Natural killer cell (primary cell): ENCODE data around the gene CMIP. TPM values are rescaled to one million over a fixed set of nuclear protein-coding genes. Genes with fewer than 3 reads are reported as not detected.
A peak's percentile ranks its signal among the peaks of the same experiment; 100 is the strongest.

Source experiments
- ATAC-seq, 3 donors: fragments of 150-1000 bp in 2 of 3; fragments of 200-7000 bp in 1 of 3; cut with Tn5 transposase; 1 replicate in 1 of 3; 2 replicates in 2 of 3; pipeline ENCODE4 v1.10.0; 2021; ENCODE audit warnings: mild to moderate bottlenecking in 2 of 3, moderate library complexity in 2 of 3
- DNase-seq, 2 donors: peaks; one replicate each; pipeline versions ENCODE4 v3.0.0 to v3.0.0-alpha.2; 2013 to 2021; ENCODE audit warnings: mixed read lengths in 1 of 2
- H3K27ac ChIP-seq: one replicate; pipeline ENCODE4 v1.5.1; 2013; ENCODE audit warnings: mild to moderate bottlenecking, low read length
- H3K27me3 ChIP-seq: one replicate; pipeline ENCODE4 v1.6.1; 2013; ENCODE audit warnings: low read length; ENCODE audit not compliant: control insufficient read depth, insufficient read depth
- H3K36me3 ChIP-seq: one replicate; pipeline ENCODE4 v1.6.1; 2013; ENCODE audit warnings: low read length; ENCODE audit not compliant: control insufficient read depth, insufficient read depth
- H3K4me1 ChIP-seq: one replicate; pipeline ENCODE4 v1.6.1; 2013; ENCODE audit warnings: low read length; ENCODE audit not compliant: control insufficient read depth, insufficient read depth
- H3K4me3 ChIP-seq: one replicate; pipeline ENCODE4 v1.5.1; 2013; ENCODE audit warnings: low read length
- H3K9me3 ChIP-seq: one replicate; pipeline ENCODE4 v1.6.1; 2013; ENCODE audit warnings: low read length; ENCODE audit not compliant: control insufficient read depth, insufficient read depth
- H3K27ac Mint-ChIP-seq, 2 donors: one replicate each; pipeline ENCODE4 v1.8.0; 2022; ENCODE audit warnings: mild to moderate bottlenecking in 2 of 2, mixed read lengths in 2 of 2, moderate library complexity in 1 of 2
- H3K27me3 Mint-ChIP-seq, 2 donors: one replicate each; pipeline ENCODE4 v1.8.0; 2022; ENCODE audit warnings: low read depth in 2 of 2, mixed read lengths in 2 of 2
- H3K36me3 Mint-ChIP-seq: one replicate; pipeline ENCODE4 v1.8.0; 2022; ENCODE audit warnings: mixed read lengths
- H3K4me1 Mint-ChIP-seq, 2 donors: one replicate each; pipeline ENCODE4 v1.8.0; 2022; ENCODE audit warnings: mixed read lengths in 2 of 2
- H3K4me3 Mint-ChIP-seq: one replicate; pipeline ENCODE4 v1.8.0; 2022; ENCODE audit warnings: mild to moderate bottlenecking, moderate library complexity, mixed read lengths
- H3K9me3 Mint-ChIP-seq, 2 donors: one replicate each; pipeline ENCODE4 v1.8.0; 2022; ENCODE audit warnings: mixed read lengths in 2 of 2
- WGBS: methylation state at CpG from one replicate; pipeline ENCODE4 v1.1.7; 2013; ENCODE audit warnings: missing lambda C conversion rate; ENCODE audit not compliant: insufficient coverage; 5-methylcytosine and 5-hydroxymethylcytosine counted together
- intact Hi-C: fragments of 100-400 bp; cut with micrococcal nuclease; formaldehyde crosslinking; loops from one replicate; pipeline ENCODE4 v1.14.2; 2022
- total RNA-seq, 4 donors: library from RNA; stranded (reverse); fragments of 120-200 nt in 1 of 4; gene quantifications; one replicate each; pipeline versions ENCODE4 v1.2.3 to v1.2.4, GENCODE V29; 2013 to 2022
- TF ChIP-seq, protein P1 (sequence below): fragments of 200-600 bp; IDR thresholded peaks from one replicate; pipeline ENCODE4 v1.8.0; 2022; ENCODE audit warnings: antibody characterized with exemption

CMIP gene
- total RNA-seq, 3 donors from 2014 or later (not counting 1 experiment from before 2014, with no cell fraction given): 88.2 to 115 (median 91.5) TPM

DNA sequence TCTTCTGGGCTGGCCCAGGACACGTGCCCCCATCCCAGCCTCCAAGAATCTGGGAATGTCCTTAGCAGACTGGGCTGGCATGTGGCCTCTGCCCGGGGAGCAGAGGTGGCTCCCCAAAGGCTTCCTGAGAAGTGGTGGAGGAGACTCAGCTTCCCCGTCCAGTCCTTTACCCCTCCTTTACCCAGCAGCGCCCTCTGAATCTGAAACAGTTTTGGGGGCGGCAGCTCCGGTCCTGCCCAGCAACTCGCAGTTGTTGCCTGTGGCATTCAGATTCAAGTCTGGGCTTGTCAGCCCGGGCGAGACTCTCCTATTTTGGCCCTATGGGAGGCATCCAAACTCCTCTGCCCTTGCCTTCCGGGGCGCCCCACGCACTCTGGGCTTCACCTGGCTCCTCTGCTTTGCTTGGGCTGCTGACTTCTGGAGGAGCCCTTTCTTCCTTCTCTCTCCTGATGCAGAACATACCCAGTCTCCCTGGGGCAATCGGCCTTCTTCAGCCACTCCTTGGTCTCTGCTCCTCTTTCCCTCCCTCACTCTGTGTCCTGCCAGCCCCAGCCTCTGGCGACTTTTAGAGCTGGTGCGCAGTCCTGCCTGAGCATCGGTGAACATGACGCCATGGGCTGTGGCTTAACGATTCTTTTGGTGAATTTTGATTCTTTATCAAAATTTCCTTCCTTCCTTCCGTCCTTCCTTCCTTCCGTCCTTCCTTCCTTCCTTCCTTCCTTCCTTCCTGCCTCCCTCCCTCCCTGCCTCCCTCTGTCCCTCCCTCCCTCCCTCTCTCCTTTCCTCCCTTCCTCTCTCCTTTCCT is 55.2 kb downstream of the CMIP start:
- H3K27ac Mint-ChIP-seq: peak overlapping the region; percentile 20 to 48
- H3K4me1 ChIP-seq: peaks cover 74% of the 10 kb centered on the region
- peaks cover 64 to 78% of the 10 kb centered on the region in 2 donors for H3K4me1 Mint-ChIP-seq
- H3K9me3 ChIP-seq: no peaks in the 10 kb centered on the region
- H3K4me3 Mint-ChIP-seq: peak overlapping the region; percentile 6
- TF ChIP-seq, protein P1, sequence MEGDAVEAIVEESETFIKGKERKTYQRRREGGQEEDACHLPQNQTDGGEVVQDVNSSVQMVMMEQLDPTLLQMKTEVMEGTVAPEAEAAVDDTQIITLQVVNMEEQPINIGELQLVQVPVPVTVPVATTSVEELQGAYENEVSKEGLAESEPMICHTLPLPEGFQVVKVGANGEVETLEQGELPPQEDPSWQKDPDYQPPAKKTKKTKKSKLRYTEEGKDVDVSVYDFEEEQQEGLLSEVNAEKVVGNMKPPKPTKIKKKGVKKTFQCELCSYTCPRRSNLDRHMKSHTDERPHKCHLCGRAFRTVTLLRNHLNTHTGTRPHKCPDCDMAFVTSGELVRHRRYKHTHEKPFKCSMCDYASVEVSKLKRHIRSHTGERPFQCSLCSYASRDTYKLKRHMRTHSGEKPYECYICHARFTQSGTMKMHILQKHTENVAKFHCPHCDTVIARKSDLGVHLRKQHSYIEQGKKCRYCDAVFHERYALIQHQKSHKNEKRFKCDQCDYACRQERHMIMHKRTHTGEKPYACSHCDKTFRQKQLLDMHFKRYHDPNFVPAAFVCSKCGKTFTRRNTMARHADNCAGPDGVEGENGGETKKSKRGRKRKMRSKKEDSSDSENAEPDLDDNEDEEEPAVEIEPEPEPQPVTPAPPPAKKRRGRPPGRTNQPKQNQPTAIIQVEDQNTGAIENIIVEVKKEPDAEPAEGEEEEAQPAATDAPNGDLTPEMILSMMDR: no peak
- H3K27me3 ChIP-seq: no peaks in the 10 kb centered on the region
- no peak overlapping the region for H3K4me3 ChIP-seq
- H3K9me3 Mint-ChIP-seq: no peaks in the 10 kb centered on the region
- no peaks in the 10 kb centered on the region for H3K27me3 Mint-ChIP-seq
- no peak for ATAC-seq
- no peak for DNase-seq
- no peak overlapping the region for H3K27ac ChIP-seq
- intact Hi-C loops: no loop called here
- 87% methylated on average over 19 of the region's 20 CpGs for WGBS
- H3K36me3 ChIP-seq: no peaks in the 10 kb centered on the region
- no peaks in the 10 kb centered on the region for H3K36me3 Mint-ChIP-seq

DNA sequence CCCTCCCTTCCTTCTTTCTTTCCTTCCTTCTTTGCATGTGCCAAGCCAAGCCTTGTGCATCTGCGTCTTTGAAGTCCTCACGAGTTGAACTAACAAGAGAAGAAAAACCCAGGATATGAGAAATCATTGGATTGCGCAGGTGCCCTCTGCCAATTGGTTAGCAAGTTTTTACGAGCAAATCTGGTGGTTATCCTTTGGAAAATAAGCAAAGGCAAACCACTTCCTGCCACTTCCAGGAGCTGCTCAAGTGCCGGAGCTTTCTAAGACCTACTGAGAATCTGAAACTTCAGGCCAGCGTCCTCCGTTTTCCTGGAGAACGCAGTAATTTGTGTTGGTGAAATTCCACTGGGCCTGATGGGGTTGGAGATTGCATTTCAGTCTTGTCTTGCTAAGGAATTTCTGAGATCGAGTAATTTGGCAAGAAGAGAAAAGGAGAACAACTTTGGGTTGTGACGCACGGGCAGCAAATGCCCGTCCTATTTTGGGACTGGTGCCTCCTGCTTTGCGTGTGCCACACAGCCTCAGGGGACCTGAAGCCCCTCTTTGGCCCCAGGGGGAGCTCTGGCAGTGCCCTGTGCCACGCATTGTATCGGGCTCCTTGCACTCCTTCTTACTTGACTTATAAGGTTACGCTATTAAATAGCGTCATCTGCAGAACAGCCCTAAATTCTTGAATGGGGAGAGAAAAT is 56.4 kb downstream of the CMIP start:
- Mint-ChIP-seq H3K27ac (peak overlapping the region in 1 of 2 donors; percentile 48), H3K4me1 (peaks cover 53 to 72% of the 10 kb centered on the region in 2 donors), H3K36me3 (no peaks in the 10 kb centered on the region), H3K27me3 (no peaks in the 10 kb centered on the region), H3K4me3 (no peak overlapping the region), H3K9me3 (no peaks in the 10 kb centered on the region)
- Histone ChIP-seq H3K36me3 (no peaks in the 10 kb centered on the region), H3K27me3 (no peaks in the 10 kb centered on the region), H3K9me3 (no peaks in the 10 kb centered on the region), H3K4me1 (peaks cover 72% of the 10 kb centered on the region), H3K27ac (peak overlapping the region; percentile 43), H3K4me3 (no peak overlapping the region)
- DNase-seq (no peak), ATAC-seq (peak in 2 of 3 donors; percentile 9 to 21)
- intact Hi-C loops: no loop called here
- 68% methylated on average over 17 of the region's 17 CpGs for WGBS
- TF ChIP-seq, protein P1: no peak

DNA sequence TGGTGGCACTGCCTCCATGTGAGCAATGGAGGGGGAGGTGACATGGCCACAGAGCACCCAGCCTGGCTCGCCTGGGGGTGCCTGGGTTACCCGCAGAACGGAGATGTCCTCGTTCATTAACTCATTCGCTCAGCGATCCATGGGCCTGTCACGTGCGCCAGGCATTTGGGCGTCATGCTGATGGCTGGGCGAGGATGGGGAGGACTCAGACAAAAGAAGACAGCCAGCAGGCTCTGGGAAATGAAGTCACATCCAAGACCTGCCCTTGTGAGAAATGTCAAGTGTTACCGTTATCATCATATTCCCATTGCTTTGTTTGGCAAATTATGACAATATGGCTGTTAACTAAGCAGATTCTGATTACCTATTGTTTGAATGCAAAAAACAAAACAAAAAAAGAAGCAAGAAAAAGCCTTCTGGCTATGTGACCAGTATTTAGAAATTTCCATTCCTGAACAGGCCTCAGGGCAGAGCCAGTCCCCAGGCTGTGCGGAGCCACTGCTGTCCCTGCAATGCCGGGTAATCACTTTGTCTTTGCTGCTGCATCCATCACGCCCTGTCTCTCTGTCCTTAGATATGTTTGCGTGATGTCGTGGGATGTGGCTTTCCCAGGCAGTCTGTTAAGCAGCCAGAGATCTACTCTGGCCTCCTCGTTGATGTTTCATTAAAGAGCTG is 57.9 kb downstream of the CMIP start:
- H3K4me1 ChIP-seq: peaks cover 63% of the 10 kb centered on the region
- ATAC-seq (no peak), DNase-seq (no peak)
- 94% methylated on average over 17 of the region's 17 CpGs for WGBS
- H3K4me3 ChIP-seq: no peak overlapping the region
- Mint-ChIP-seq H3K27ac (peak overlapping the region; percentile 29 to 36), H3K9me3 (no peaks in the 10 kb centered on the region), H3K36me3 (no peaks in the 10 kb centered on the region), H3K4me3 (no peak overlapping the region), H3K27me3 (no peaks in the 10 kb centered on the region), H3K4me1 (peaks cover 52 to 65% of the 10 kb centered on the region in 2 donors)
- TF ChIP-seq, protein P1: no peak
- H3K36me3 ChIP-seq: no peaks in the 10 kb centered on the region
- H3K9me3 ChIP-seq: no peaks in the 10 kb centered on the region
- H3K27me3 ChIP-seq: no peaks in the 10 kb centered on the region
- intact Hi-C loops: no loop called here
- H3K27ac ChIP-seq: no peak overlapping the region
